Measurements from ENCODE around the gene SEC31B. TPM values are rescaled to one million over a fixed set of nuclear protein-coding genes. Genes with fewer than 3 reads are reported as not detected.

SEC31B gene
- total and polyA plus RNA-seq, 2 donors (not counting 3 experiments of a cell fraction or from before 2014, with no cell fraction given), result 11.1 to 14.4 TPM

GRCh38 chr10:100483876-100484666, 35.6 kb downstream of the SEC31B start:
- no peak overlapping the region for H2AFZ ChIP-seq (ENCODE audit: low read depth, low read length)
- ChIA-PET CTCF (interaction anchor here (1.2 to 6.8 kb wide), 6 partner anchors 8 to 51 kb away, joined by 6 to 78 read pairs (median 26); partner anchors contain the start of gene HIF1AN), POLR2A (no interaction called here)
- H3K9me3 ChIP-seq (replicated peaks; ENCODE audit: control insufficient read depth, insufficient read depth, low read length), result no peaks in the 10 kb centered on the region
- dilution Hi-C loops (cut with MboI; ENCODE audit: extremely low pct_ligation_motif_present, low sequenced_read_pairs), result no loop called here
- TF ChIP-seq EZH2 (IDR thresholded peaks at IDR 0.05; ENCODE audit: borderline replicate concordance, low read depth, low read length, severe bottlenecking), result no peak
- no peak for TF ChIP-seq JUN (IDR thresholded peaks at IDR 0.05; ENCODE audit: borderline replicate concordance, insufficient read depth, insufficient read length, low read depth)
- TF ChIP-seq POLR2A (IDR thresholded peaks at IDR 0.05; ENCODE audit: low read depth, low read length), result no peak
- no peak for TF ChIP-seq GATA2 (IDR thresholded peaks at IDR 0.05; ENCODE audit: insufficient read depth, insufficient read length, low read depth, low read length)
- TF ChIP-seq POLR2AphosphoS5 (IDR thresholded peaks at IDR 0.05; ENCODE audit: insufficient read depth, low read depth, low read length), result no peak
- no peak for TF ChIP-seq FOS (IDR thresholded peaks at IDR 0.05; ENCODE audit: borderline replicate concordance, insufficient read depth, low read length)
- TF ChIP-seq MAX (IDR thresholded peaks at IDR 0.05; ENCODE audit: insufficient read depth, insufficient read length), result no peak
- no peak for TF ChIP-seq CTCF (IDR thresholded peaks at IDR 0.05; ENCODE audit: extremely low read depth in 1 of 2, insufficient read depth in 1 of 2, low read depth in 1 of 2, low read length in 2 of 2)
- no peak for TF ChIP-seq MYC (IDR thresholded peaks at IDR 0.05; ENCODE audit: low read depth, low read length)
- no peak overlapping the region for H3K9ac ChIP-seq (replicated peaks; ENCODE audit: extremely low read depth, insufficient read depth, low read length)
- peaks cover 12% of the 10 kb centered on the region for H3K4me1 ChIP-seq (ENCODE audit: control insufficient read depth, extremely low read depth, insufficient read depth, low read length)
- DNase-seq (ENCODE audit: low read depth, low spot score) (no peak), FAIRE-seq (no peak)
- H3K36me3 ChIP-seq (ENCODE audit: control insufficient read depth in 2 of 2, extremely low read depth in 1 of 2, insufficient read depth in 2 of 2, low read length in 2 of 2), result peaks cover 0 to 7% of the 10 kb centered on the region in 2 experiments
- peaks cover 29% of the 10 kb centered on the region in 2 experiments for H3K27me3 ChIP-seq (ENCODE audit: control insufficient read depth in 2 of 2, insufficient read depth in 2 of 2, low read length in 2 of 2)
- no TSS peak for BruUV-seq (replicated peaks)
- H4K20me1 ChIP-seq (replicated peaks; ENCODE audit: control insufficient read depth, extremely low read depth, insufficient read depth, low read length), result no peaks in the 10 kb centered on the region
- intact Hi-C loops (cut with micrococcal nuclease), result loop anchor here (2.0 kb wide), 1 partner anchor 49 kb away; no protein-coding TSS in a partner anchor
- H3K9me1 ChIP-seq (replicated peaks; ENCODE audit: control insufficient read depth, extremely low read depth, insufficient read depth, low read length), result no peaks in the 10 kb centered on the region
- no peak overlapping the region for H3K4me2 ChIP-seq (ENCODE audit: insufficient read depth, low read length)
- no peak overlapping the region for H3K27ac ChIP-seq (ENCODE audit: insufficient read depth, low read depth, low read length)
- H3K4me3 ChIP-seq (replicated peaks in 1 of 3; ENCODE audit: insufficient read depth in 1 of 3, low read depth in 1 of 3, low read length in 3 of 3), result no peak overlapping the region
- H3K79me2 ChIP-seq (ENCODE audit: control insufficient read depth, insufficient read depth, low read length), result no peaks in the 10 kb centered on the region

Data from endothelial cell of umbilical vein (primary cell).